Measurements from ENCODE around the gene EFCAB12. TPM values are rescaled to one million over a fixed set of nuclear protein-coding genes. Genes with fewer than 3 reads are reported as not detected.

The EFCAB12 gene
- total and polyA plus RNA-seq, 10 of the 15 experiments (the other 5 are each of a cell fraction or from before 2014, with no cell fraction given): 0.02 to 0.85 (median 0.33) TPM

DNA sequence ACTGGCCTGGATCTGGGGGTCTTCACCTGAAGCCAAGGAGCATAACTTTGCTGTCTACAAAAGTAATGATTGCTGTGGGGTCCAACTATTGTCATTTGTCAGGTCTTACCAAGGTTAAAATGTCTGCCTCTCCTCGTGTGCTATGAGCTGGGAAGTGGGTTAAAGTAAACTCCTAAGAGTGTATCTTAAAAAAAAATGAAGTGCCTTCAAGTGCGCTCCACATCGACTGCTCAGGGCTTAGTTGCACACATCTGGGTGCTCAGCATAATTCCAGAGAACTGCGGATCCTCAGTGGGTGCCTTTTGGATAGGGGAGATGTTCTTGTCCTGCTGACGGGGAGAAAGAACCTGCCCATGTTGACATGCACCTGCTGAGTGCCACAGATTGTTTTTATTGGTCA is 40.9 kb downstream of the EFCAB12 start (continued):
- TF ChIP-seq RCOR1 (conservative IDR thresholded peaks at IDR 0.05; ENCODE audit: low read depth, low read length): no peak
- no peak for TF ChIP-seq POU2F2 (IDR thresholded peaks at IDR 0.05; ENCODE audit: borderline replicate concordance, low read depth, low read length)

GRCh38 chr3:129386984-129387383 is 41.5 kb downstream of the EFCAB12 start:
- Histone ChIP-seq H2AFZ (ENCODE audit: control insufficient read depth, low read depth, low read length) (no peak overlapping the region), H3K4me2 (ENCODE audit: control insufficient read depth, insufficient read depth) (no peak overlapping the region), H3K4me3 (no peak overlapping the region), H3K27ac (ENCODE audit: control insufficient read depth, insufficient read depth) (no peak overlapping the region), H3K4me1 (ENCODE audit: control insufficient read depth, insufficient read depth, low read length) (no peaks in the 10 kb centered on the region), H3K27me3 (replicated peaks in 1 of 2; ENCODE audit: control insufficient read depth in 2 of 2, insufficient read depth in 2 of 2, low read length in 1 of 2) (no peaks in the 10 kb centered on the region), H3K79me2 (ENCODE audit: control insufficient read depth, insufficient read depth, low read length) (no peaks in the 10 kb centered on the region), H4K20me1 (ENCODE audit: control insufficient read depth, insufficient read depth) (no peaks in the 10 kb centered on the region), H3K9me3 (replicated peaks; ENCODE audit: control insufficient read depth, insufficient read depth, low read length) (no peaks in the 10 kb centered on the region), H3K36me3 (ENCODE audit: control insufficient read depth in 2 of 2, insufficient read depth in 2 of 2, low read length in 1 of 2) (peaks cover 3 to 9% of the 10 kb centered on the region in 2 experiments; a peak in 3 of 4 replicates), H3K9ac (ENCODE audit: control insufficient read depth, insufficient read depth, low read length) (no peak overlapping the region)
- no TSS peak for BruUV-seq (replicated peaks)
- ATAC-seq (no peak), DNase-seq (ENCODE audit: low read depth, low spot score) (no peak), FAIRE-seq (no peak)
- intact Hi-C loops (cut with micrococcal nuclease; ENCODE audit: unreplicated experiment) (loop anchor here (10.0 kb wide), 2 partner anchors 108 to 238 kb away; no protein-coding TSS in a partner anchor), in situ Hi-C loops (cut with MboI) (no loop called here)
- WGBS (ENCODE audit: insufficient coverage, insufficient replicate concordance, low lambda C conversion rate, missing lambda C conversion rate): 98% methylated on average over 10 of the region's 10 CpGs
- RAD21 ChIA-PET (ENCODE audit: unreplicated experiment): interaction anchor here (5.8 kb wide), 1 partner anchor 48 kb away, joined by 78 read pairs; no protein-coding TSS in a partner anchor
- CTCF ChIA-PET: interaction anchor here (1.0 to 6.0 kb wide), 5 partner anchors 11 to 99 kb away, joined by 3 to 60 read pairs (median 4); partner anchors contain the start of genes IFT122 and MBD4
- SMC1A ChIA-PET (ENCODE audit: uncharacterized antibody, unreplicated experiment): no interaction called here
- POLR2A ChIA-PET: interaction anchor here (0.6 kb wide), 1 partner anchor 309 kb away, joined by 3 read pairs; no protein-coding TSS in a partner anchor
- TF ChIP-seq, protein P1, sequence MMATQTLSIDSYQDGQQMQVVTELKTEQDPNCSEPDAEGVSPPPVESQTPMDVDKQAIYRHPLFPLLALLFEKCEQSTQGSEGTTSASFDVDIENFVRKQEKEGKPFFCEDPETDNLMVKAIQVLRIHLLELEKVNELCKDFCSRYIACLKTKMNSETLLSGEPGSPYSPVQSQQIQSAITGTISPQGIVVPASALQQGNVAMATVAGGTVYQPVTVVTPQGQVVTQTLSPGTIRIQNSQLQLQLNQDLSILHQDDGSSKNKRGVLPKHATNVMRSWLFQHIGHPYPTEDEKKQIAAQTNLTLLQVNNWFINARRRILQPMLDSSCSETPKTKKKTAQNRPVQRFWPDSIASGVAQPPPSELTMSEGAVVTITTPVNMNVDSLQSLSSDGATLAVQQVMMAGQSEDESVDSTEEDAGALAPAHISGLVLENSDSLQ (IDR thresholded peaks at IDR 0.05): no peak
- no peak for TF ChIP-seq RAD51 (IDR thresholded peaks at IDR 0.05)
- TF ChIP-seq, protein P2, sequence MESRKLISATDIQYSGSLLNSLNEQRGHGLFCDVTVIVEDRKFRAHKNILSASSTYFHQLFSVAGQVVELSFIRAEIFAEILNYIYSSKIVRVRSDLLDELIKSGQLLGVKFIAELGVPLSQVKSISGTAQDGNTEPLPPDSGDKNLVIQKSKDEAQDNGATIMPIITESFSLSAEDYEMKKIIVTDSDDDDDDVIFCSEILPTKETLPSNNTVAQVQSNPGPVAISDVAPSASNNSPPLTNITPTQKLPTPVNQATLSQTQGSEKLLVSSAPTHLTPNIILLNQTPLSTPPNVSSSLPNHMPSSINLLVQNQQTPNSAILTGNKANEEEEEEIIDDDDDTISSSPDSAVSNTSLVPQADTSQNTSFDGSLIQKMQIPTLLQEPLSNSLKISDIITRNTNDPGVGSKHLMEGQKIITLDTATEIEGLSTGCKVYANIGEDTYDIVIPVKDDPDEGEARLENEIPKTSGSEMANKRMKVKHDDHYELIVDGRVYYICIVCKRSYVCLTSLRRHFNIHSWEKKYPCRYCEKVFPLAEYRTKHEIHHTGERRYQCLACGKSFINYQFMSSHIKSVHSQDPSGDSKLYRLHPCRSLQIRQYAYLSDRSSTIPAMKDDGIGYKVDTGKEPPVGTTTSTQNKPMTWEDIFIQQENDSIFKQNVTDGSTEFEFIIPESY (IDR thresholded peaks at IDR 0.05): no peak
- TF ChIP-seq, protein P3, sequence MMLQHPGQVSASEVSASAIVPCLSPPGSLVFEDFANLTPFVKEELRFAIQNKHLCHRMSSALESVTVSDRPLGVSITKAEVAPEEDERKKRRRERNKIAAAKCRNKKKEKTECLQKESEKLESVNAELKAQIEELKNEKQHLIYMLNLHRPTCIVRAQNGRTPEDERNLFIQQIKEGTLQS (IDR thresholded peaks at IDR 0.05; ENCODE audit: borderline replicate concordance, extremely low read depth, low read depth, low read length): no peak
- TF ChIP-seq ESRRA (IDR thresholded peaks at IDR 0.05; ENCODE audit: low read length): no peak
- TF ChIP-seq SMAD1 (IDR thresholded peaks at IDR 0.05; ENCODE audit: low read depth, partially characterized antibody): no peak
- TF ChIP-seq BMI1 (IDR thresholded peaks at IDR 0.05; ENCODE audit: borderline replicate concordance): no peak
- no peak for TF ChIP-seq SIX5 (IDR thresholded peaks at IDR 0.05; ENCODE audit: low read depth, low read length, severe bottlenecking)
- TF ChIP-seq NR2C1 (IDR thresholded peaks at IDR 0.05): no peak
- TF ChIP-seq JUND (IDR thresholded peaks at IDR 0.05; ENCODE audit: low read depth, low read length): no peak
- no peak for TF ChIP-seq SMARCA5 (IDR thresholded peaks at IDR 0.05)
- TF ChIP-seq, protein P4, sequence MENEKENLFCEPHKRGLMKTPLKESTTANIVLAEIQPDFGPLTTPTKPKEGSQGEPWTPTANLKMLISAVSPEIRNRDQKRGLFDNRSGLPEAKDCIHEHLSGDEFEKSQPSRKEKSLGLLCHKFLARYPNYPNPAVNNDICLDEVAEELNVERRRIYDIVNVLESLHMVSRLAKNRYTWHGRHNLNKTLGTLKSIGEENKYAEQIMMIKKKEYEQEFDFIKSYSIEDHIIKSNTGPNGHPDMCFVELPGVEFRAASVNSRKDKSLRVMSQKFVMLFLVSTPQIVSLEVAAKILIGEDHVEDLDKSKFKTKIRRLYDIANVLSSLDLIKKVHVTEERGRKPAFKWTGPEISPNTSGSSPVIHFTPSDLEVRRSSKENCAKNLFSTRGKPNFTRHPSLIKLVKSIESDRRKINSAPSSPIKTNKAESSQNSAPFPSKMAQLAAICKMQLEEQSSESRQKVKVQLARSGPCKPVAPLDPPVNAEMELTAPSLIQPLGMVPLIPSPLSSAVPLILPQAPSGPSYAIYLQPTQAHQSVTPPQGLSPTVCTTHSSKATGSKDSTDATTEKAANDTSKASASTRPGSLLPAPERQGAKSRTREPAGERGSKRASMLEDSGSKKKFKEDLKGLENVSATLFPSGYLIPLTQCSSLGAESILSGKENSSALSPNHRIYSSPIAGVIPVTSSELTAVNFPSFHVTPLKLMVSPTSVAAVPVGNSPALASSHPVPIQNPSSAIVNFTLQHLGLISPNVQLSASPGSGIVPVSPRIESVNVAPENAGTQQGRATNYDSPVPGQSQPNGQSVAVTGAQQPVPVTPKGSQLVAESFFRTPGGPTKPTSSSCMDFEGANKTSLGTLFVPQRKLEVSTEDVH (IDR thresholded peaks at IDR 0.05; ENCODE audit: low read depth, partially characterized antibody): no peak

All from GM12878 (cell line).